ENCODE measurements around the gene MTSS2.

Gene MTSS2

DNA sequence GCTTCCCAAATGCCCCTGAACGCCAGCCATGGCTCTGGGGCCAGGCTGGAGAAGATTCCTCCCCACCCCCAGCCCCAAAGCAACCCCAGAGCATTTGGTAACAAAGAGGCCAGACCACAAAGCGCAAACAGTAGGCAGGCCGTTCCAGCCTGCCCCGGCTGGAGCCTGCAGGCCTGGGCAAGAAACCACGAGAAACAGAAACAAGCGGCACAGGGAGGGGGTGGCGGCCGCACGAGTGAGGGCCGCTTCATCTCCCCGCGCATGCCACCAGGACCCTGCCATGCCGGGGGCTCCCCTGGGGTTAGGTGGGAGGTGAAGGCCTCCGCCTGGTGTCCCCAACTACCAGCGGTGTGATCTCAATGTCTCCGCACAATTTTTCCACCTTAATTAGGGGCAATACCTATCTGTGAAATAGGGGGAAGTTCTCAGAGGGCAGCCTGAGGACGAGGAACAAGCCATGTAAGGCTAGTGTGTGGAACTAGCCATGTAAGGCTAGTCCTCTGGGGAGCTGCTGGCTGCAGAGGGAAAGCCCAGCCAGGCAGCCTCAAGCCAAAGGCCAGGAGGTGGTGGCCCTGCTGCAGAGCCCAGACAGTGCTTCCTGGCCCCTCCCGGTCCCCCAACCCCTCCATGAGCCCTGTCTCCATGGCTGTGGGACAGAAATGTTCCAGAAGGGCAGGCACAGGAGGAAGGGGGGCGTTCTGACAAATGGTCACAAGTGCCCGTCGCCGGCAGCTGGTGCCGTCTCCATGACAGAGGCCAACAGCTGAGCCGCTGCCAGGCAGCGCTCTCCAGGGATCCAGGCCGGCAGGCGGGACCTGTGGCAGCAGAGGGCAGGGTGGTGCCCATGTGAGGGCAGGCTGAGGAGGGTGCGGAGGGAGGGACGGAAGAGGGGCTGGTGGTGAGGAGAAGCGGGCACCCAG lies 14.5 kb upstream of the MTSS2 start:
- DNase-seq (ENCODE audit: low read depth in 2 of 2): no peak

DNA sequence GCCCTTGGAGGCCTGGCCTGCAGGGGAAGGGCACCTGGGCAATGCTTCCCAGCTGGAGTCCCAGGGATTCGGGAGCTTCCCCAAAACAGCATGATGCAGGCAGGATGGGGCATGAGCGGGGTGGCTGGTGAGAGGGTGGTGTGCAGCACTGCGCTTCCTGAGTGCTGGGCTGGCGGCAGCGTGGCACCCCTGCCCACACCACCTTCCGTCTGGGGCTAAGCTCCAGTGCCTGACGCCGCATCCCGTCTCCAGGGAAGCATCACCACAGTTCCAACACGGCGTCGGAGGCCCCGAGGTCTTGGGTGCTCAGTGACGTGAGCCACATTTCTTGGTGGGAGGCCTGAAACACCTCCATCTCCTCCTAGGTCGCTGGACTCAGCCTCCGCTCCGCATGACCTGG lies 13.8 kb upstream of the MTSS2 start:
- DNase-seq (ENCODE audit: low read depth in 2 of 2): no peak

DNA sequence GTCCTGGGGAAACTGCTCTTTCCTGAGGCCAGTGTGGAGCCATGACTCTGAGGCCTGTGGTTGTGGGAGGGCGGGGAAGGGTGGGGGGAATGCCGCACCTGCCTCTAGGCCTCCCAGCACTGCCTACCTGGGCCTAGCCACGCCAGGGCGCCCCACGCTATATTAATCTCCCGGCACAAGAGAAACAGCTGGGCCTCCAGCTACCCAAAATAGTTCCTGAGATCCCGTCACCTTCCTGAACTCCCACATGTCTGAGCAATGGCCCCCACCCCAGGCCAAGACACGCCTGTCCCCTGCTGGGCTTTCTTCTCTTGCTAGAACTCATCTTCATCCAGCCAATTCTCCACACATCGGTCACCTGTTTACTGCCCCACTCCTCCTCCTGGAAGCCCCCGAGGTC lies 13.0 kb upstream of the MTSS2 start:
- DNase-seq (ENCODE audit: low read depth in 2 of 2): no peak

DNA sequence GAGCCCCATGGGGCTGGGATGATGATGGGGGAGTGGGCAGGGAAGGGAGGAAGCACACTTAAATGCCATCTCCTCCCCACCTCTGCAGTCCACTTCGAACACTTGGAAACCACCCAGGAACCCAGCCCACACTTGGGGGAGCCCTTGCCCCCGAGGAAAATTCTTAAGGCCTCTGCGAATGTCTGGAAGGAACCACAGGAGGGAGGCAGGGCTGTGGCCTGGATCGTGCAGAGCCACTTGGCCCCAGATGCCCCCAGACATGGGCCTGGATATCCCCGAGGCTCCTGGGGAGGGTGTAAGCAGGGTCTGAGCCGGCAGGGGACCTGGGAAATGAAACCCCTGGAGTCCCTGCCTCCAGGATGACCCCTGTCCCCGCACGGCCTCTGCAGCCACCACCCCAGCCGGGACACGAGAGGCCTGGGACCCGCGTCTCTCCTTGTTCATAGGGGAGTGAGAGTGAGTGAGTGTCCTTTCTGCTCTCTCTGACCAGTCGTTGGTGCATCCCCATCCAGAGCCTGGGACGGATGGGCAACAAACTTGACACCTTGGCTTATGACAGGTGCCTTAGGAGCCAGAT lies 11.8 kb upstream of the MTSS2 start:
- no peak for DNase-seq (ENCODE audit: low read depth in 2 of 2)

DNA sequence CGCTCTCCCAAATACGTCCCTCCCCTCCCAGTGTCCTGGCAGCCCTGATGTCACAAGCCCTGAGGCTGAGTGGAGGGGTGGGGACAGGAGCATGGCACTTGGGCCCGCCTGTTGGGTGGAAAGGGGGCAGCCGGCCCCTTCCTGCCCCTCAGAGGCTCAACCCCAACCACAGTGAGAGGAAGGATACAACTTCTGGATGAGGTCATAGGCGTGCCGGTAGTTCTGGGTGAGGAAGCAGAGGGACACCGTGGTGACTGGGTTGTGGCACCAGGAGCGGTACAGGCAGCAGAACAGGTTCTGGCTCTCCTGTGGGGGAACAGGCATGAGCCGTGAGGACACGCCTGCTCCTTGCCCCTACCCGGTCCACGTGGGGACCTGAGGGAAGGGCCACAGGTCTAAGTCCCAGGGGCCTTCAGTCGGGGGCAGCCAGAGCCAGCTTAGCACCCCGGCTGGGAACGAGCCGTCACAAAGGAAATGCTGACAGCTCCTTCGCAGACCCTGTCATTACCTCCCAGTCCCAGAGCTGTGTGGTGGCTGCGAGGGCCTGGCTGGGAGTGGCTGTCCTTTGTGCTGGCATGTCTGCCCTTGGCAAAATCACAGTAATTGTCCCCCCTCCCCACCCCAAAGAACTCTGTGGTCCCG lies 11.2 kb upstream of the MTSS2 start:
- no peak for DNase-seq (ENCODE audit: low read depth in 2 of 2)

DNA sequence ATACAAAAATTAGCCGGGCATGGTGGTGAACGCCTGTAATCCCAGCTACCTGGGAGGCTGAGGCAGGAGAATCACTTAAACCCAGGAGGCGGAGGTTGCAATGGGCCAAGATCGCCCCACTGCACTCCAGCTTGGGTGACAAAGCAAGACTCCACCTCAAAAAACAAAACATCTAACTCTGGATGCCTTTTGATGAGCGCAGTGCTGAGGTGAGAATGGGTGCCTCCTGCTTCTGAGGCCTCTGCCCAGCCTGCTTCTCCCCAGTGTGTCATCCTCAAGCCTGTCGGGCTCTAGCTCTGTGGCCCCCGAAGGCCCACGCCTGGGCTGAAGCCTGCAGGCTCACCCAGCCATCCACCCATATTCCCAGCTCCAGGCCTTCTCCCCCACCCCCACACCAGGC lies 10.5 kb upstream of the MTSS2 start:
- DNase-seq (ENCODE audit: low read depth in 2 of 2): no peak

DNA sequence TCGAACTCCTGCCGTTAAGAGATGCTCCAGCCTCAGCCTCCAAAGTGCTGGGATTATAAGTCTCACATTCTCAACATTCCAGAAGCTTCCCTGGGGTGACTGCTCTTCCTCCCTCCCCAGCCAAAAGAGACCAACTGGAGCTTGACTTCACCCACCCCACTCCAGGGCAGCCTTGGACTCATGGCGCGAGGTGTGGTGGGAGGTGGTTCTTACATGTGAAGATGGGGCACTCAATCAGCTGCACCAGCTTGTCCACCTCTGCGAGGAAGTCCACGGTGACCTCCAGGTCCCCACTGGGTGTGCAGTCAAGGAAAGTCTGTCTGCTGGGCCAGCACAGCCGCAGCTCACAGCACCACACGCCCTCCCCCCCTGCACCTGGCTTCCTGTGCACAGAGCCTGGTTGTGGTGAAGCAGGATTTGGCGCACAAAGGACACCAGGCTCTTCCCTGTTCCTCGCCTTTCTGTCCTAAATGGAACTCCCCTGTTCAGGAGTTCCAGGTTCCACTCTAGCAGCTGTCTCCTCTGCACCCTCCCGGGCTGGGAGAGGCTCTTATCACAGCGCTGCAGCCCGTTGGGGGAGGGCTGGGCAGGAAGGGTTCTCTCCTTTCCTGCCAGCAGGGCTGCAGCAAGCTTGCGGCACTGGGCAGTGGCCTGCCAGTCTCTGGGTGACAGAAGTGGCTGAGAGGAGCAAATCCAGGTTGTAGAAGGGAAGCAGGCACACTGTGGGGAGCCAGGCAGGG lies 9.6 kb upstream of the MTSS2 start:
- DNase-seq (ENCODE audit: low read depth in 2 of 2): no peak

DNA sequence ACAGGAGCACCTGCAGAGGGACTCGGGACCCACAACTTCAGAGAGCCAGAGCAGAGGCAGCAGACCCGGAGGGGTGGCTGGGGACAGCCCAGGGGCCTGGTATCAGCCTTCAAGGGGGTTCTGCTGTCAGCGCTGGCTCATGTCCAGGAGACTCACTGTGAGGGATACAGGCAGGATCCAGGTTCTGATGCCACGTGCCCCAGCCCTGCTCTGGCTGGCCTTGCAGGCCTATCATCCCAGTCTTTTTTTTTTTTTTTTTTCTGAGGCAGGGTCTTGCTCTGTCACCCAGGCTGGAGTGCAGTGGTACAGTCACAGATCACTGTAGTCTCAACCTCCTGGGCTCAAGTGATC lies 9.0 kb upstream of the MTSS2 start:
- DNase-seq (ENCODE audit: low read depth in 2 of 2): no peak

DNA sequence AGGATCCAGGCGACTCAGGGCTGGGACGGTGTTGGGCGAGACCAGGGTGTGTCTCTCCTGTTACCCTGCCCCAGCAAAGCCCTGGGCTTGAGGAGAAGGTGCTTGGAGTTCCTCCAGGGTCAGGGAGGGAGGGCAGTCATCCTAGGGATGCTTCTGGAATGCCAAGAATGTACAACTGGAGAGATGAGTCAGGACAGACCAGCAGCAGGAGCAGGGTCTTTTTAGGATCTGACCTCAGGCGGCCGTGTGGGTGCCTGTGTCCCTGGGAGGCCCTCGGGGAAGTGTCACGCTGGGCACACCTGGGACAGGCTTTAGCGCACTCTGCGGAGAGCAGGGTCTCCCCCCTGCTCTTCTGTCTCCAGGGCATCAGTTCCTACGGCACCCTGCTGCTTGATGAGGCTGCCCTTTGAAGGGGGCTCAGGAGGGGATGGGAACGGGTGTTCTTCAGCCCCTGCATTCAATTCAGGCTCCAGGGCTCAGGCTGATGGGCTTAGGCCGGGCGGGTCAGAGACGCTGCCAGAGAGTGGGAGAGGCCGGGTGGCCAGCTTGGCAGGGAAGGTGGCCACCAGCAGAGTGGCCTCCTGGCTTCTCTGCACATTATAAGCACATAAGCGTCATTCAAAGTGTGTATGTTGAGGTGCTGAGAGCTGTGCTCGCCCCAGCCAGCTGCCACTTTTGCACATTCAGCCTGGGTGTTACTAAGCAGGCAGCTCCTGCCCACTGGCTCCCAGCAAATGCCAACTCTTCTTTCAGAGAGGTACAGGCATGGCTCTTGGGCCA lies 8.4 kb upstream of the MTSS2 start:
- DNase-seq (ENCODE audit: low read depth in 2 of 2): no peak

DNA sequence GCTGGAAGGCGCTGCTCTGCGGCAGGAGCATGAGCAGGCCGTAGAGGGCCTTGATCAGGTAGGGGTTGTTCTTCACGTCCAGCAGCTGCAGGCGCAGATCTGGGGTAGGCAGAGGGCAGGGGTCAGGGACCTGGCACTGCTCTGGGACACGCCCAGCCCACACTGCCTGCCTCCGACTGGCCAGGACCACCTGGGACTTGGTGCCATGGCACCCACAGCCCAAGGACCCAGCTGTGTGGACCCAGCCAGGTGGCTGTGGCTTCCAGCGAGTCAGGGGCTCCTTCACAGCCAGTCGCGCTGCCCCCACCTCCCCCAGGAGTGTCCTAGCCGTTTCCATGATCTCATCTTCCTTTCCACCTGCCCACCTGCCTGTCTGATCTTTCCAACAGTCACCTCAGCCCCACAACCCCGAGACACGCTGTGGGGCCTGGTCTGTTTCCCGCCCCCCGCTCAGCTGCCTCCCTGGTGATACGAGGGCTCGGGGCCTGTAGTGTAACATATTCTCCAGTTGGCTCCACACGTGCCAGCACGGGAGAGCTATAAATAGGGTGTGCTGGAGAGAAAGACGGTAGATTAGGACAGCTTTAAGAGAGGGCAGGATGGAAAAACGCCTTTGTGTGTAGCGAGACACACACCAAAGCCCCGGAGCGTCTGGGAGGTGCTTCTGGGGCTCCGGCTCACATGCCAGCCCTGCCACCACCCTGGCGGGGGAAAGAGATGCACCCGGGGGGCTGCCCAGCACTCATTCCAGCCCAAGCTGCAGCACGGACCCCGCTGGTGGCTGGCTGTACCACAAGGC lies 7.2 kb upstream of the MTSS2 start:
- no peak for DNase-seq (ENCODE audit: low read depth in 2 of 2)

DNA sequence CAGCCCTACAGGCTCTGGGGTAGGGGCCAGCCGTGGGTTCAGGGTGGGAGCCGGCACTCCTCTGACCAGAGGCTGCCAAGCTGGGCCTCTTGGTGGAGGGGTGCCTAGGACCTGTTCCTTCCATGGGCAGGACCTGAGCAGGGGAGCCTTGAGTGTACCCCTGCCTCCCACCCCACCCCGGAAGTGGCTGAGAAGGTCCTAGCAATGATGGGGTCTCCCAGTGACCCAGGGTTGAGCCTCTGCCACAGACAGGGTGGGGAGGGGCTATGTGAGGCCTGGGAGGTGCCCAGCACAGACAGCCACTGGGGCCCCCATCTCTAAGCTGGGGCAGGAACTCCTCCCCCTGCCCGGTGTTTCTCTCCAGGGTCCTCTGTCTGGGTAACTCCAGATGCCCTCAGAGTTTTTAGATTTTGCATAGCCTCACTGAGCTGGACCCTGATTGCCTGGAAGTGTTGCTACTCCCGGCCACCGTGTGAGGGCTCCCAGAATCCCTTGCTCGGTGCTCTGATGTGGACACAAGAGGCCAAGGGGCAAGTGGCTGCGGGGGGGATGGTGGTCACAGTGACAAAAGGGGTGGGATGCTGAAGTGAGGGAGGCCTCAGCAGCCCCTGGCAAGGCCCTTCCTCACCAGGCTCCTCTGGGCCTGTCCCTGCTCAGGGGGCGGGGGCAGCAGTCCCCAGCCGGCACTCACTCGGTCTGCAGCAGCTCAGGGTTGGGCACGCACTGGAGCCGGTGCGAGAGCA lies 6.4 kb upstream of the MTSS2 start:
- DNase-seq (ENCODE audit: low read depth in 2 of 2): no peak

DNA sequence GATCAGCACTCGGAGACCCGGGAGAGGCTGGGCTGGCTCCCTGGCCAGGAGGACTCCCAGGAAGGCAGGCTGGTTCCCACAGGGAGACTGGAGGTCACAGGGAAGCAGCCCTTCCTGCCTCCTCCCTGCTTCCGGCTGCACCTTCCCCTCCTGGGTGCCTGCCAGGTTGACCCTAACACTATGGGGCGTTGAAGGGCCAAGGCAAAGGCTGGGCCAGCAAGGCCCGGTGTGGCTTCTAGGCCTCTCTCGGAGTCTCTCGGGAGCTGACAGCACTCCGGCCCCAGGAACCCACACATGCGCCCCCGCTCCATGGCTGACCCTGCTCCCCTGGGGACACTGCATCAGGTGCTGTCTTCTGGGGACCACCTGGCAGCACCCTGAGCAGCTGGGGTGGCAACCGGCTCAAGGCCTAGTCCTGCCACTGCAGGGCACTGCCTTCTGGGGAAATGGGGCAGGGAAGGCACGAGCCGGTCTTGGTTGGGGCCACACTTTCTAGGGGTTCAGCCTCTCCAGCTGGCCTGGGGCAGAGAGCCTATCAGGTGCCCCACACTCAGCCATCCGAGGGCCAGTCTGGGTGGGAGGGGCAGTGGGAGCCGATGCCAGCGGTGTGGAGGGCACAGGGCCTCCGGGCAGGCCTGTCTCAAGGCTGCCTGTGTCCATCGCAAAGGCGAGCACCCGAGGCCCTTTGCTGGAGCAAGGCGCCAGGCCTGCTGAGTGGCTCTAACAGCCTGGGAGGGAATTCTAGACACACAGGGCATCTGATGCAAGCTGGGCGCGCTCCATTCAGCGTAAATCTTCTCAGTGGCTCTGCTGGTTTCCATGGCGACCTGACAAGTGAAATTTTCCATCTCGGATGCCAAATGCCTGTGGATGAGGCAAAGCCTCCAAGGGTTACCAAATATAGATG lies 5.6 kb upstream of the MTSS2 start:
- no peak for DNase-seq (ENCODE audit: low read depth in 2 of 2)

DNA sequence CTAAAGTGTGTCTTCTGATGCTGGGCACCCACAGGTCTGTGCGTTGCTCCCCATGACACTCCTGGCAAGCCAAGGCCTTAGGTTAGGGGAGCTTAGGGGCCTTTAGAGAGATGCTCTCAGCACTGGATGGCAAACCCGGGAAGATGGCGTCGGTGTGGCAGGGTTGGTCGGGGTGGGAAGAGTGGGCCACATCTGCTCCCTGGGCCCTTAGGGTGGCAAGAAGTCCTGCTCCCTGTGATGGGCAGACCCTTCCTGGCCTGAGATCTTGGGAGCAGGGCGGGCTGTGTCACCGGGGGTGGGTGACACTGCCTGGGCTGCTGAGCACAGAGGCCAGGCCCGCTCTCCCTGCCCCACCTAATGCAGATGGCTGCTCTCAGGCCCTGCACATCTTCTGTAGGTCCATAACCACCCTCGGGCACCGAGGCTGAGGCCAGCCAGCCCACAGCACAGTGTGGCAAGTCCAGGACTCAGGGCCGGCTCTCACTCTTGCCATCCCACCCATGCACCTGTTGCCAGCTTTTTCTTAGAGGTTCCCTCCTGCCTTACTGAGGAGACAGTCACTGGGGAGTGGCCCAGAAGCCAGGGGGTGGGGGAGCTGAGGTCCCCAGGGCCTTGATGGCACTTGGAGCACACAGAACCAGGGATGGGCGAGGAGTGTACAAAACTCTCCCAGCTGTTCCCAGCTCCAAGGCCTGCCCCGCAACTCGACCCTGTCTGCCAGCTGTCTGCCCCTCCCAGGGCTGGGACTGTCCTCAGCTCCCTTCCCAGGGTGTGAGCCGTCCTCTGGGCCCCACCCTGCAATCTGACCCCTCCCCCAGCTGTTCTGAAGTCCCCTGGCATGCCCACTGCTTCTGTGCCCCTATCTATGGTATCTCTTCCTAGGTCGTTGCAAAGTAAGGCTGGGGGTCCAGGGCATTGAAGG lies 4.4 kb upstream of the MTSS2 start:
- DNase-seq (ENCODE audit: low read depth in 2 of 2): no peak

DNA sequence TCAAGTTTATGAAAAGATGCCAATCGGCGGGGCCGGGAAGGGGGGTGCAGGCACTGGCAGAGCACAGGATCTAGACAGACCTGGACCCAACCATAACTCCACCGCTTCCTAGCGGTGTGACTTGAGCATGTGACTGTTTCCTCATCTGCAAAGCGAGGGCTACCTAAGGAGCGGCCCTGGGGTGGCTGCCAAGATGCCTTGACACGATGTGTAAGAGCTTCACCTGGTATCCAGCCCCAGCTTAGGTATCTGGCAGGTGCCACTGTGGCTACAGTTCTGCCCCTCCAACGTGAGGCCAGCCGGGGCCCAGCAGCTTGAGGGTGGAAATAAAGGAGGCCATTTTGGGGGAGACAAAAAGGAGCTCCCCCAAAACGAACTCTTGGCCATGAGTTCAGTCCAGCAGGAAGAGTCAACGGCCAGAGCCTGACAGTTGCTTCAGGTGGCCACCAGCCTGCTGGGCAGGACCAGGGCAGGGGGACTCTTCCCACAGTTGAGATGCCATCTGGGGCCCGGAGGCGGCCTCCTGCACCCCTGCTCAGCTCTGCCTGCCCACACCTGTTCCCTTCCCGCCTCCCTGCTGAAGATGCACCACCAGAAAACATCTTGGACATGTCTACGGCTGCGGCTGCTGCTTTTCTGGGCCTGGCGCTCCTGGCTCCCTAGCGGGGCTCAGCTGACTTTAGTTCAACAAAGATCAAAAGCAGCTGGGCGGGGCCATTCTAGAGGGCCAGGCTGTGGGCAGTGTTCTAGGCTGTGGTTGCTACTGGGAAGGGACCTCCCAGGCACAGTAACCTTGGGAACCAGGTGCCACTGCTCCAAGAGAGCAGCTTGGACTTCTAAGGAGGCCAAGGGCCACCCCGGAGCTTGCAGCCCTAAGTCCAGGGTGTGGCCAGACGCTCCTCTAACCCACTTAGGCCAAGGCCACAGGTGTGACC lies 3.4 kb upstream of the MTSS2 start:
- DNase-seq (ENCODE audit: low read depth in 2 of 2): no peak

DNA sequence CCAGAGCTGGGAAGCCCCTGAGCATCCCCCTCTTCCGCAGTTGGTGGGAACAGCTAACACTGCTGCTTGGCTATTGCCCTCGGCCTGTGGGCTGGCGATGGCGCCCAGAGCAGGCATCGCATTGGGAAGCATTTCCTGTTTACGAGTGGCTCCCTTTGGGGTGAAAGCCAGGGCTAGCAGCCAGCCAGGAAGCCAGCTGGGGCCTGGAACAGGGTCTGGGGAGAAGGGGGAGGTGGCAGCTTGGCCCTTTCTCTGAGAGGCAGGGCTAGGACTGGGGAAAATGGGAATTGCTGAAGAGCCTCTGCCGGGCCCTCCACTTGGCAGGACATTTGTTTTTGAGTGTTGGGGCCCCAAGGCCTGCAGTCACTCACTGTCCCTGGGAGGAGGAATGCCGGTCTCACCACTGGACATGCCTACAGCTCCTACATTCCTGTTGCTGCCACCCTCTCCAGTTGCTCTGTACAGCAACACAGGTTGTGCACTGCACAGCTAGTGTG lies 2.4 kb upstream of the MTSS2 start:
- no peak for DNase-seq (ENCODE audit: low read depth in 2 of 2)

DNA sequence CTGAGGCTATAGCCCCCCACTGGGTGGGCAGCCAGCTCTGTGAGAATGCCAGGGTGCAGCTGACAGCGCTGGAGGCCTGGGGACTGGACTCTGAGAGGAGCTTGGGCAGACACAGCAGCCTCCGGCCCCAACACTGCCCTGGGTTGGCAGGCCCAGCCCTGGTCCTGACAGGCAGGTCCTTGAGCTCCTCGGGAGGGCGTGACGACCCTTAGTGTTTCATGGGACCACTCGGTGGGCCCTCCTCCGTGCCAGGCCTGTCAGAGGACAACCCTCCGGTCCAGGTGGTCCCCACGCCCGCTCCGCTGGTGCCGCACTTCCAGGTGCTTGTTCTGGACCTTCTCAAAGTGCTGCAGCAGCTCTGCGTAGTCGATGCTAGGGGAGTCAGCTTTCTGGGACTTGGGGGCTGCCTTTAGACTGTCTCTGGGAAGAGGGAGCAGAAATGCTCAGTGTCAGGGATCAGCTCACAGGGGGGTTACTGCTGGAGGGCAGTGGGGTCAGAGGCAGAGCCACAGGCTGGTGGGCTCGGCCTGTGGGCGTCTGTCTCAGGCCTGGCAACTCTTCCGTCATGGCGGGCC lies 1.9 kb upstream of the MTSS2 start:
- no peak for DNase-seq (ENCODE audit: low read depth in 2 of 2)

All from stimulated activated CD4-positive, alpha-beta T cell treated with anti-CD3 and anti-CD28 coated beads, Interleukin-15, amount 100 ng/mL, for 48 hours (primary cell).